Loucy (cell line): ENCODE measurements around the gene AMZ1.

ENCODE experiments used
- H2AFZ ChIP-seq: fragments of 200-600 bp; sonication (generic); 2 replicates; pipeline ENCODE4 v1.6.0; 2016; ENCODE audit warnings: antibody characterized with exemption, mild to moderate bottlenecking, low read length, moderate library complexity
- H3F3A ChIP-seq: fragments of 200-600 bp; 2 replicates; pipeline ENCODE4 v1.6.0; 2016; ENCODE audit warnings: antibody characterized with exemption, low read depth, mild to moderate bottlenecking
- H3K27me3 ChIP-seq: fragments of 200-600 bp; sonication (generic); 2 replicates; pipeline ENCODE4 v1.6.1; 2014; ENCODE audit warnings: low read length, mild to moderate bottlenecking; ENCODE audit not compliant: insufficient read depth, poor library complexity, severe bottlenecking
- H3K36me3 ChIP-seq: fragments of 200-600 bp; sonication (generic); 2 replicates; pipeline ENCODE4 v1.6.1; 2016; ENCODE audit warnings: low read length; ENCODE audit not compliant: insufficient read depth
- H3K4me1 ChIP-seq: fragments of 200-600 bp; sonication (generic); 2 replicates; pipeline ENCODE4 v1.5.1; 2014; ENCODE audit warnings: low read length, mild to moderate bottlenecking; ENCODE audit not compliant: insufficient read depth, poor library complexity, severe bottlenecking
- H3K4me2 ChIP-seq: fragments of 200-600 bp; sonication (generic); 2 replicates; pipeline ENCODE4 v1.6.0; 2014; ENCODE audit warnings: antibody characterized with exemption, low read length, low read depth, mild to moderate bottlenecking; ENCODE audit not compliant: poor library complexity, severe bottlenecking
- H3K4me3 ChIP-seq: fragments of 200-600 bp; sonication (generic); 2 replicates; pipeline ENCODE4 v1.5.1; 2014; ENCODE audit warnings: low read length, mild to moderate bottlenecking, mixed read lengths; ENCODE audit not compliant: poor library complexity, severe bottlenecking
- H3K79me2 ChIP-seq: fragments of 200-600 bp; sonication (generic); 2 replicates; pipeline ENCODE4 v1.6.1; 2014; ENCODE audit warnings: low read length; ENCODE audit not compliant: insufficient read depth
- H3K9ac ChIP-seq: fragments of 200-600 bp; sonication (generic); 2 replicates; pipeline ENCODE4 v1.6.0; 2014; ENCODE audit warnings: mild to moderate bottlenecking, low read depth, low read length, moderate library complexity; ENCODE audit not compliant: poor library complexity, severe bottlenecking
- H3K9me2 ChIP-seq: fragments of 200-600 bp; sonication (generic); replicated peaks from 2 replicates; pipeline ENCODE4 v1.6.1; 2016; ENCODE audit warnings: low read depth, low read length, mixed read lengths
- H3K9me3 ChIP-seq: fragments of 200-600 bp; sonication (generic); 2 replicates; pipeline ENCODE4 v1.6.1; 2014; ENCODE audit warnings: mild to moderate bottlenecking, antibody characterized with exemption, low read length, low read depth; ENCODE audit not compliant: insufficient read depth
- H4K20me1 ChIP-seq: fragments of 200-600 bp; sonication (generic); 2 replicates; pipeline ENCODE4 v1.6.0; 2014; ENCODE audit warnings: antibody characterized with exemption, low read length, mild to moderate bottlenecking; ENCODE audit not compliant: insufficient read depth, poor library complexity, severe bottlenecking
- CTCF ChIP-seq: fragments of 200-600 bp; sonication (generic); conservative IDR thresholded peaks from 2 replicates; pipeline ENCODE4 v1.5.1; 2014; ENCODE audit warnings: mild to moderate bottlenecking, antibody characterized with exemption, low read length
- EZH2phosphoT487 ChIP-seq: fragments of 200-600 bp; IDR thresholded peaks from 2 replicates; pipeline ENCODE4 v1.6.1; 2018; ENCODE audit warnings: antibody characterized with exemption, mild to moderate bottlenecking, moderate library complexity, borderline replicate concordance

The AMZ1 gene

GRCh38 chr7:2754912-2755311 lies 66.9 kb downstream of the AMZ1 start:
- Histone ChIP-seq H3K9me2 (no peaks in the 10 kb centered on the region), H3K36me3 (peaks cover 21% of the 10 kb centered on the region), H3K9me3 (peaks cover 10% of the 10 kb centered on the region; the same call in 1 of the 2 replicates), H2AFZ (no peak overlapping the region), H3K27me3 (no peaks in the 10 kb centered on the region), H3K79me2 (peaks cover 59% of the 10 kb centered on the region; the same call in 1 of the 2 replicates), H3K4me3 (no peak overlapping the region), H3F3A (no peaks in the 10 kb centered on the region), H3K4me1 (peaks cover 50% of the 10 kb centered on the region), H4K20me1 (no peaks in the 10 kb centered on the region), H3K4me2 (no peak overlapping the region), H3K9ac (no peak overlapping the region)
- TF ChIP-seq EZH2phosphoT487 (no peak), CTCF (no peak)

- TF ChIP-seq EZH2phosphoT487: no peak
- TF ChIP-seq CTCF: no peak
- Histone ChIP-seq H3K4me3 (no peak overlapping the region), H3F3A (no peaks in the 10 kb centered on the region), H3K4me2 (no peak overlapping the region), H3K27me3 (no peaks in the 10 kb centered on the region), H4K20me1 (no peaks in the 10 kb centered on the region), H3K9me3 (peaks cover 10% of the 10 kb centered on the region; the same call in 1 of the 2 replicates), H3K36me3 (peaks cover 21% of the 10 kb centered on the region), H3K4me1 (peaks cover 53% of the 10 kb centered on the region), H3K9ac (no peak overlapping the region), H3K79me2 (peaks cover 59% of the 10 kb centered on the region; the same call in 1 of the 2 replicates), H2AFZ (no peak overlapping the region), H3K9me2 (no peaks in the 10 kb centered on the region)
Observed at GRCh38 chr7:2755531-2755930, 67.5 kb downstream of the AMZ1 start.

GRCh38 chr7:2757361-2757903 lies 69.4 kb downstream of the AMZ1 start:
- no peak overlapping the region for H2AFZ ChIP-seq
- H3K27me3 ChIP-seq: no peaks in the 10 kb centered on the region
- peaks cover 10% of the 10 kb centered on the region; the same call in 1 of the 2 replicates for H3K9me3 ChIP-seq
- H4K20me1 ChIP-seq: no peaks in the 10 kb centered on the region
- H3K4me2 ChIP-seq: peak overlapping the region; percentile 66
- H3K36me3 ChIP-seq: peaks cover 28% of the 10 kb centered on the region
- no peaks in the 10 kb centered on the region for H3K9me2 ChIP-seq
- peak overlapping the region; percentile 42 for H3K9ac ChIP-seq
- peak overlapping the region; percentile 50 for H3K4me3 ChIP-seq
- no peaks in the 10 kb centered on the region for H3F3A ChIP-seq
- H3K79me2 ChIP-seq: peaks cover 47% of the 10 kb centered on the region; the same call in 1 of the 2 replicates
- H3K4me1 ChIP-seq: peaks cover 44% of the 10 kb centered on the region
- TF ChIP-seq EZH2phosphoT487 (no peak), CTCF (no peak)
